ENCODE measurements around the gene RNASEH2C. TPM values are rescaled to one million over a fixed set of nuclear protein-coding genes. Genes with fewer than 3 reads are reported as not detected.

Gene RNASEH2C
- total and polyA plus RNA-seq, 3 donors from 2014 or later: 29.1 to 71.1 (median 70.9) TPM

DNA sequence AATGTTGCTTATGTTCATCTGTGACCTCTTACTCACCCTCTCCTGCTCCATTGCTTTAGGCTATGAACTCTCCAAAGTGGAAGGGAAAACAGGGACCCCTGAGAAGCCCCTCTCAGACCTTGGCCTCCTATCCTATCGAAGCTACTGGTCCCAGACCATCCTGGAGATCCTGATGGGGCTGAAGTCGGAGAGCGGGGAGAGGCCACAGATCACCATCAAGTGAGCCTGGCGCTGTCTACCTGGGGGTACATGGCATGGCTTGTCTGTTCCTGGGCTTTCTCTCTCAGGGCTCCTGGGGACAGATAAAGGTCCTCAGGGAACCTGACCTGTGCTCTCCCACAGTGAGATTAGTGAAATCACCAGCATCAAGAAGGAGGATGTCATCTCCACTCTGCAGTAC, 2.1 kb downstream of the RNASEH2C start:
- intact Hi-C loops (cut with DNase I; ENCODE audit: low total_unique reads): no loop called here
- H3K27ac ChIP-seq: no peak overlapping the region

DNA sequence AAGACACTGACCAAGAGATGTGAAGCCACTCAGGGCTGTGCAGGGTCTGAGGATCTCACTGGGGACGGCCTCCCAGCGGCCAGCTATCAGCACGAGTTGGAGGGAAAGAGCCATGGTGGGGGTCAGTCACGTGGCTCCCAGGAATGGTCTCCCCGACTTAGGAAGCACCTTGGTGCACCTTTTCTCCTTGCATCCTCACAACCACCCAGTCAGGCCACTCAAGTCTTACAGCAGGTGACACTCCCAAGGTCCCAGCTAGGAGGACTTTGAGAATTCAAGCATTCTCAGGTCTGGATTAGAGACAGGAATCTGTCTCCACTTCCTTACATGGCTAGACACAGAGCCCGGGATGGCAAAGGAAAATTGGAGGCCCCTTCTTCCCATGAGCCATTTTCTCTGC, 2.7 kb downstream of the RNASEH2C start:
- TF ChIP-seq POLR2A (IDR thresholded peaks at IDR 0.05): no peak
- TF ChIP-seq, protein P1, sequence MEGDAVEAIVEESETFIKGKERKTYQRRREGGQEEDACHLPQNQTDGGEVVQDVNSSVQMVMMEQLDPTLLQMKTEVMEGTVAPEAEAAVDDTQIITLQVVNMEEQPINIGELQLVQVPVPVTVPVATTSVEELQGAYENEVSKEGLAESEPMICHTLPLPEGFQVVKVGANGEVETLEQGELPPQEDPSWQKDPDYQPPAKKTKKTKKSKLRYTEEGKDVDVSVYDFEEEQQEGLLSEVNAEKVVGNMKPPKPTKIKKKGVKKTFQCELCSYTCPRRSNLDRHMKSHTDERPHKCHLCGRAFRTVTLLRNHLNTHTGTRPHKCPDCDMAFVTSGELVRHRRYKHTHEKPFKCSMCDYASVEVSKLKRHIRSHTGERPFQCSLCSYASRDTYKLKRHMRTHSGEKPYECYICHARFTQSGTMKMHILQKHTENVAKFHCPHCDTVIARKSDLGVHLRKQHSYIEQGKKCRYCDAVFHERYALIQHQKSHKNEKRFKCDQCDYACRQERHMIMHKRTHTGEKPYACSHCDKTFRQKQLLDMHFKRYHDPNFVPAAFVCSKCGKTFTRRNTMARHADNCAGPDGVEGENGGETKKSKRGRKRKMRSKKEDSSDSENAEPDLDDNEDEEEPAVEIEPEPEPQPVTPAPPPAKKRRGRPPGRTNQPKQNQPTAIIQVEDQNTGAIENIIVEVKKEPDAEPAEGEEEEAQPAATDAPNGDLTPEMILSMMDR (IDR thresholded peaks at IDR 0.05): no peak

More for the DNA sequence above, 2.1 kb downstream of the RNASEH2C start:
- WGBS, 2 donors: 82 to 100% methylated on average over 1 to 4 of the region's 4 CpGs
- Histone ChIP-seq H3K4me1 (peaks cover 14% of the 10 kb centered on the region), H3K27me3 (no peaks in the 10 kb centered on the region), H3K4me3 (no peak overlapping the region), H3K9me3 (no peaks in the 10 kb centered on the region), H3K36me3 (ENCODE audit: low read depth, missing control alignments) (no peaks in the 10 kb centered on the region)
- no peak for DNase-seq
- no peak for TF ChIP-seq POLR2A (IDR thresholded peaks at IDR 0.05)
- TF ChIP-seq, protein P1 (IDR thresholded peaks at IDR 0.05): no peak

DNA sequence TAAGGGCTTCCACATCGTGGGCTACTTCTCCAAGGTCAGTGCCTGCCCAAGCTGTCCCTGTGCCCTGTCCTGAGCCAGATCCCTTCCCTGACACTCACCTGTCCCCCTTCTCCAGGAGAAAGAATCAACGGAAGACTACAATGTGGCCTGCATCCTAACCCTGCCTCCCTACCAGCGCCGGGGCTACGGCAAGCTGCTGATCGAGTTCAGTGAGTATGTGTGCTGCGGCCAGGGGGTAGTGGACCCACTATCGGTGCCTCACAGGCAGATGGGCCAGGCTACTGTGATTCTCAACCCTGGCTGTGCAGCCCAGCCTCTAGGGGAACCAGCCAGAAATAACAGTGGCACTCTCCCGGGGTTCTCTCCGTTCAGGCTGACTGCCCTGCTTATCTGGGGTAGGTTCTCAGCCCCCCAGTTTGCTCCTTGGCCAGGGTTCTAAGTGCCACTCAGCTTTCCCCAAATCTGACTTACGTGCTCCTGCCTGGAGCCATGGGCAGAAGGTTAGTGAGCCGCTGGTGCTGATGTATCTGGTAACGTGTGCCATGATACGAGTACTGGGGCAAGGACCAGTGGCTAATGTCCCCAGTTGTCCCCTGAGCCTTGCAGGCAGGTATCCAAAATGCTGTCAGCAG, 3.7 kb downstream of the RNASEH2C start:
- no peak overlapping the region for H3K27ac ChIP-seq
- WGBS, 2 donors: 75 to 80% methylated on average over 12 to 14 of the region's 14 CpGs
- intact Hi-C loops (cut with DNase I; ENCODE audit: low total_unique reads): no loop called here
- H3K36me3 ChIP-seq (ENCODE audit: low read depth, missing control alignments): no peaks in the 10 kb centered on the region
- peaks cover 20% of the 10 kb centered on the region for H3K4me1 ChIP-seq
- no peak for DNase-seq
- H3K4me3 ChIP-seq: no peak overlapping the region
- H3K9me3 ChIP-seq: no peaks in the 10 kb centered on the region
- TF ChIP-seq POLR2A (IDR thresholded peaks at IDR 0.05): no peak
- TF ChIP-seq, protein P1 (IDR thresholded peaks at IDR 0.05): no peak
- no peaks in the 10 kb centered on the region for H3K27me3 ChIP-seq

More for the DNA sequence above, 2.7 kb downstream of the RNASEH2C start:
- H3K36me3 ChIP-seq (ENCODE audit: low read depth, missing control alignments): no peaks in the 10 kb centered on the region
- H3K27ac ChIP-seq: no peak overlapping the region
- H3K27me3 ChIP-seq: no peaks in the 10 kb centered on the region
- no peak overlapping the region for H3K4me3 ChIP-seq
- DNase-seq: no peak
- 54 to 67% methylated on average over 6 of the region's 6 CpGs for WGBS, 2 donors
- intact Hi-C loops (cut with DNase I; ENCODE audit: low total_unique reads): no loop called here
- peaks cover 17% of the 10 kb centered on the region for H3K4me1 ChIP-seq
- H3K9me3 ChIP-seq: no peaks in the 10 kb centered on the region

DNA sequence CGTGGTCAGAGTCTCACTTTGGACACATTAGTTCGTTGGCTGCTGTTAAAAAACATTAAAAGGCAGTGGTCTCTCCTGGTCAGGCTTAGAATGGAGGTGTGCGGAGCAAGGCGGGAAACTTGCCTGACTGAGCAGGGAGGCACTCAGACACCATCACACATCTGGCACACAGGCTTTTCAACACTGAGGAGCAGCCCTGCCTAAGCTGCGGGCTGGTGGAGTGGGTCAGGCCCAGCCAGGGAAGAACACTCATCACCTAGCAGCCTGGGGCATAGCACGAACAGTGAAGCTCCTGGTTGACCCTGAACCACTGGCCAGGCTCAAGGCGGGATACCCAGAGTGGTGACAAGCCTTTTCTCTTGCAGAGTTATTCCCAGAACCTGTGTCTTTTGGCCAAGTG, 4.3 kb downstream of the RNASEH2C start:
- no peak overlapping the region for H3K27ac ChIP-seq
- intact Hi-C loops (cut with DNase I; ENCODE audit: low total_unique reads): no loop called here
- no peaks in the 10 kb centered on the region for H3K9me3 ChIP-seq
- DNase-seq: no peak
- H3K36me3 ChIP-seq (ENCODE audit: low read depth, missing control alignments): no peaks in the 10 kb centered on the region
- H3K4me1 ChIP-seq: peaks cover 20% of the 10 kb centered on the region
- H3K4me3 ChIP-seq: no peak overlapping the region
- H3K27me3 ChIP-seq: no peaks in the 10 kb centered on the region
- WGBS, 2 donors: 73 to 85% methylated on average over 5 to 7 of the region's 7 CpGs
- TF ChIP-seq POLR2A (IDR thresholded peaks at IDR 0.05): no peak
- TF ChIP-seq, protein P1 (IDR thresholded peaks at IDR 0.05): no peak

DNA sequence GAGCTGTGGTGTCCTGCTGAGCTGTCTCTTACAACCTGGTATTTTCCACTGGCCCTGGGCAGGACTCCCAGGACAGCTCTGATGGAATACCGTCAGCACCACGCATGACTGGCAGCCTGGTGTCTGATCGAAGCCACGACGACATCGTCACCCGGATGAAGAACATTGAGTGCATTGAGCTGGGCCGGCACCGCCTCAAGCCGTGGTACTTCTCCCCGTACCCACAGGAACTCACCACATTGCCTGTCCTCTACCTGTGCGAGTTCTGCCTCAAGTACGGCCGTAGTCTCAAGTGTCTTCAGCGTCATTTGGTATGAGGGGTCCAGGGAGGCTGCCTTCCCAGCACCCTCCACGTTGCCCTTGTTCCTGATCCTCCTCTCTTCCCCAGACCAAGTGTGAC, 6.2 kb downstream of the RNASEH2C start:
- 91 to 96% methylated on average over 14 to 16 of the region's 16 CpGs for WGBS, 2 donors
- intact Hi-C loops (cut with DNase I; ENCODE audit: low total_unique reads): loop anchor here (5.0 kb wide), 1 partner anchor 103 kb away; no protein-coding TSS in a partner anchor

More for the DNA sequence above, 6.2 kb downstream of the RNASEH2C start:
- H3K27ac ChIP-seq: no peak overlapping the region
- no peaks in the 10 kb centered on the region for H3K9me3 ChIP-seq
- peaks cover 20% of the 10 kb centered on the region for H3K4me1 ChIP-seq
- no peak overlapping the region for H3K4me3 ChIP-seq
- H3K36me3 ChIP-seq (ENCODE audit: low read depth, missing control alignments): no peaks in the 10 kb centered on the region
- no peak for DNase-seq
- TF ChIP-seq POLR2A (IDR thresholded peaks at IDR 0.05): no peak
- TF ChIP-seq, protein P1 (IDR thresholded peaks at IDR 0.05): no peak
- no peaks in the 10 kb centered on the region for H3K27me3 ChIP-seq
